ENCODE measurements around the gene IFI27L2. TPM values are rescaled to one million over a fixed set of nuclear protein-coding genes. Genes with fewer than 3 reads are reported as not detected.

Gene IFI27L2
- total RNA-seq, 4 donors from 2014 or later, result 32.8 to 108 (median 74.6) TPM; not detected in 1

DNA sequence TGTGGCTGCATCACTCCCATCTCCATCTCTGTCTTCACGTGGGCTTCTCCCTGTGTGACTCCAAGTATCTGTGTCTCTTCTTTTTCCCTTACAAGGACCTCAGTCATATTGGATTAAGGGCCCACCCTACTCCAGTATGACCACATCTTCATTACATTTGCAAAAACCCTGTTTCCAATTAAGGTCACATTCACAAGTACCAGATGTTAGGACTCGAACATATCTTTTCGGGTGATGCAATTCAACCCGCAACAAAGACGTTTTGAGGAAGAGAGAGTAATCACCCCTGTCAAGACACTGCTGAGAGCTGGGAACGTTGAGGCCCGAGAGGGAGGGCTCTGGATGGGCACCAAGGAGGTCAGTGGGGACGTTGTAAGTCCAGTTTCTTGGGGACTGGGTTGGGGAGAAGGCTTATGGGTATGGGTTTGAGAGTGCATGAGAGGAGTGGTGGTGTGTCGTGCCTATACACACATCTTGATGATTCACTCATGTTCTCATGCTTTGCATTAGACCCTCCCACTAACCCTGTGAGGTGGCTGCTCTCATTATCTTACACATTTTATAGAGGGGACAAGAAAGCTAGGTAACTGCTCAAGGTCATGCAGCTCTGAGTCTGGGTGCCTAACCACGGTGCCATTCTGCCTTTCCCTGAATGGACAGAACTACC, 30.9 kb downstream of the IFI27L2 start:
- H3K27me3 ChIP-seq, result no peaks in the 10 kb centered on the region
- H3K27ac ChIP-seq, result no peak overlapping the region
- DNase-seq, result no peak
- TF ChIP-seq POLR2A (IDR thresholded peaks at IDR 0.05) (no peak), EP300 (IDR thresholded peaks at IDR 0.05; ENCODE audit: low read depth) (no peak), POLR2AphosphoS5 (IDR thresholded peaks at IDR 0.05) (no peak)
- TF ChIP-seq, protein P1, sequence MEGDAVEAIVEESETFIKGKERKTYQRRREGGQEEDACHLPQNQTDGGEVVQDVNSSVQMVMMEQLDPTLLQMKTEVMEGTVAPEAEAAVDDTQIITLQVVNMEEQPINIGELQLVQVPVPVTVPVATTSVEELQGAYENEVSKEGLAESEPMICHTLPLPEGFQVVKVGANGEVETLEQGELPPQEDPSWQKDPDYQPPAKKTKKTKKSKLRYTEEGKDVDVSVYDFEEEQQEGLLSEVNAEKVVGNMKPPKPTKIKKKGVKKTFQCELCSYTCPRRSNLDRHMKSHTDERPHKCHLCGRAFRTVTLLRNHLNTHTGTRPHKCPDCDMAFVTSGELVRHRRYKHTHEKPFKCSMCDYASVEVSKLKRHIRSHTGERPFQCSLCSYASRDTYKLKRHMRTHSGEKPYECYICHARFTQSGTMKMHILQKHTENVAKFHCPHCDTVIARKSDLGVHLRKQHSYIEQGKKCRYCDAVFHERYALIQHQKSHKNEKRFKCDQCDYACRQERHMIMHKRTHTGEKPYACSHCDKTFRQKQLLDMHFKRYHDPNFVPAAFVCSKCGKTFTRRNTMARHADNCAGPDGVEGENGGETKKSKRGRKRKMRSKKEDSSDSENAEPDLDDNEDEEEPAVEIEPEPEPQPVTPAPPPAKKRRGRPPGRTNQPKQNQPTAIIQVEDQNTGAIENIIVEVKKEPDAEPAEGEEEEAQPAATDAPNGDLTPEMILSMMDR (IDR thresholded peaks at IDR 0.05), result no peak
- intact Hi-C loops (cut with DNase I; ENCODE audit: low total_unique reads), result no loop called here
- in situ Hi-C loops (cut with MboI; ENCODE audit: low pct_ligation_motif_present in 1 of 4, low pct_unique_long_range_greater_than_20kb in 1 of 4, low sequenced_read_pairs in 3 of 4), result no loop called here
- H3K4me1 ChIP-seq, result peaks cover 0 to 14% (median 4%) of the 10 kb centered on the region in 4 donors
- no peaks in the 10 kb centered on the region for H3K9me3 ChIP-seq
- no peak overlapping the region for H3K4me3 ChIP-seq
- H3K36me3 ChIP-seq, result no peaks in the 10 kb centered on the region
- 78% methylated on average over 10 of the region's 10 CpGs; no CpG with 5 or more reads in 1 of the 2 donors for WGBS, 2 donors (ENCODE audit: low coverage in 1 of 2)

DNA sequence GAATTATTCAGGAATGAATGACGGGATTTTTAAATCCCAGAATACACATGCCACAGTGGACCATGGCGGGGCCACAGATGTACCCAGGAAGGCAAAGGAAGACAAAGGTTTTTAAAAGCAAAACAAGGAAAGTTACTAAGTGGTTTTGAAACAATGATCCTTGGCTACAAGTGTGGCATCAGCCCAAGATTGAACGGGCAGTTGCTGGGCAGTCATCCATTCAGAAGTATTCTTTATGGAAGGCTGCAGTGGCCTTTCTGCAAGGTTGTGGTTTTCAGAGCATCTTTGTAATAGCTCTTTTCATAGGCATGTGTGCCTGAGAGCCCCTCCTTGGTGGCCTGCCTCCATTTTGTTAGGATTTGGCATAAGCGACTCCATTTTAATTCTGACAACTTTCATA, 32.3 kb downstream of the IFI27L2 start:
- in situ Hi-C loops (cut with MboI; ENCODE audit: low pct_ligation_motif_present in 1 of 4, low pct_unique_long_range_greater_than_20kb in 1 of 4, low sequenced_read_pairs in 3 of 4) (no loop called here), intact Hi-C loops (cut with DNase I; ENCODE audit: low total_unique reads) (no loop called here)
- H3K36me3 ChIP-seq, result no peaks in the 10 kb centered on the region
- no peak overlapping the region for H3K27ac ChIP-seq
- no peaks in the 10 kb centered on the region for H3K9me3 ChIP-seq
- peaks cover 0 to 3% (median 0%) of the 10 kb centered on the region in 4 donors for H3K4me1 ChIP-seq
- WGBS, 2 donors (ENCODE audit: low coverage in 1 of 2), result 89 to 100% methylated on average over 3 to 4 of the region's 4 CpGs
- no peaks in the 10 kb centered on the region for H3K27me3 ChIP-seq
- no peak for DNase-seq
- TF ChIP-seq EP300 (IDR thresholded peaks at IDR 0.05; ENCODE audit: low read depth) (no peak), POLR2A (IDR thresholded peaks at IDR 0.05) (no peak), POLR2AphosphoS5 (IDR thresholded peaks at IDR 0.05) (no peak)
- TF ChIP-seq, protein P1 (IDR thresholded peaks at IDR 0.05), result no peak
- no peak overlapping the region for H3K4me3 ChIP-seq

DNA sequence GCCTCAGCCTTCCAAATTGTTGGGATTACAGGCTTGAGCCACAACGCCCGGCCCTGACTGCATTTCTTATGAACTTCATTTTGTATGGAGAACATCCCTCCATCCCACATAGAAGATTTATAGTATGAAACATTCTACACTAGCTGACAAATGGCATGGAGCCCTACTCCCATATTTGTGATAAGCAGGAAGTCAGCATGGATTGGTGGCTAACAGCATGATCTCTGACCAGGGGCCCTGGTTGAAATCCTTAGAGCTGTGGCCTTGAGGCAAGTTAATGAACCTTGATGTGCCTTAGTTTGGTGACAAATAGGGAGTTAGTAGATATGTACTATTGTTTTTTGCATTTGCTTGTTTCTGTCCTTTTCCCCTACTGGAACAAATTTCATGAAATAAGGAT, 36.0 kb downstream of the IFI27L2 start:
- Histone ChIP-seq H3K27ac (no peak overlapping the region), H3K36me3 (no peaks in the 10 kb centered on the region), H3K9me3 (no peaks in the 10 kb centered on the region), H3K4me3 (no peak overlapping the region), H3K27me3 (no peaks in the 10 kb centered on the region), H3K4me1 (no peaks in the 10 kb centered on the region)
- intact Hi-C loops (cut with DNase I; ENCODE audit: low total_unique reads) (no loop called here), in situ Hi-C loops (cut with MboI; ENCODE audit: low pct_ligation_motif_present in 1 of 4, low pct_unique_long_range_greater_than_20kb in 1 of 4, low sequenced_read_pairs in 3 of 4) (no loop called here)
- TF ChIP-seq, protein P1 (IDR thresholded peaks at IDR 0.05), result no peak
- TF ChIP-seq POLR2AphosphoS5 (IDR thresholded peaks at IDR 0.05) (no peak), EP300 (IDR thresholded peaks at IDR 0.05; ENCODE audit: low read depth) (no peak), POLR2A (IDR thresholded peaks at IDR 0.05) (no peak)
- DNase-seq, result no peak
- 100% methylated on average over 2 of the region's 2 CpGs; no CpG with 5 or more reads in 1 of the 2 donors for WGBS, 2 donors (ENCODE audit: low coverage in 1 of 2)

DNA sequence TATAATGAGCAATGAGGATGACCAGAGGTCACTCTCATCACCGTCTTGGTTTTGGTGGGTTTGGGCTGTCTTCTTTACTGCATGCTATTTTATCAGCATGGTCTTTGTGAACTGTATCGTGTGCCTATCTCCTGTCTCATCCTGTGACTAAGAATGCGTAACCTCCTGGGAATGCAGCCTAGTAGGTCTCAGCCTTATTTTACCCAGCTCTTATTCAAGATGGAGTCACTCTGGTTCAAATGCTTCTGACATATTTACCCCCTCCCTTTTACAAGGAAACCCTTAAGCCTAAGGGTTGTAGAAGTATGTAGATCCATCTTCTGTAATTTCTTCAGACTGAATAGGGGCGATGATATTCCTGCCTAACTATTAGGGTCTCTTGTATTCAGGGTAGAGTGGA, 39.9 kb downstream of the IFI27L2 start:
- in situ Hi-C loops (cut with MboI; ENCODE audit: low pct_ligation_motif_present in 1 of 4, low pct_unique_long_range_greater_than_20kb in 1 of 4, low sequenced_read_pairs in 3 of 4), result no loop called here
- Histone ChIP-seq H3K27ac (no peak overlapping the region), H3K9me3 (no peaks in the 10 kb centered on the region), H3K27me3 (no peaks in the 10 kb centered on the region), H3K4me1 (no peaks in the 10 kb centered on the region), H3K36me3 (no peaks in the 10 kb centered on the region), H3K4me3 (no peak overlapping the region)
- TF ChIP-seq POLR2AphosphoS5 (IDR thresholded peaks at IDR 0.05), result no peak
- TF ChIP-seq EP300 (IDR thresholded peaks at IDR 0.05; ENCODE audit: low read depth), result no peak
- TF ChIP-seq, protein P1 (IDR thresholded peaks at IDR 0.05), result no peak
- TF ChIP-seq POLR2A (IDR thresholded peaks at IDR 0.05), result no peak
- intact Hi-C loops (cut with DNase I; ENCODE audit: low total_unique reads), result loop anchor here (5.0 kb wide), 1 partner anchor 508 kb away; no protein-coding TSS in a partner anchor
- WGBS, 2 donors (ENCODE audit: low coverage in 1 of 2), result 92 to 100% methylated on average over 1 to 4 of the region's 4 CpGs
- DNase-seq, result no peak

Measured in transverse colon (tissue), 4 donors.